ENCODE measurements around the gene PRR14L. TPM values are rescaled to one million over a fixed set of nuclear protein-coding genes. Genes with fewer than 3 reads are reported as not detected.
"Not testable (repeated sequence)": the region's sequence is repeated elsewhere in the genome, so short reads cannot be mapped to it uniquely, and the experiment has no call there.

Gene PRR14L
- total RNA-seq, 6 experiments from 2014 or later: 11.2 to 22.8 (median 17.0) TPM

DNA sequence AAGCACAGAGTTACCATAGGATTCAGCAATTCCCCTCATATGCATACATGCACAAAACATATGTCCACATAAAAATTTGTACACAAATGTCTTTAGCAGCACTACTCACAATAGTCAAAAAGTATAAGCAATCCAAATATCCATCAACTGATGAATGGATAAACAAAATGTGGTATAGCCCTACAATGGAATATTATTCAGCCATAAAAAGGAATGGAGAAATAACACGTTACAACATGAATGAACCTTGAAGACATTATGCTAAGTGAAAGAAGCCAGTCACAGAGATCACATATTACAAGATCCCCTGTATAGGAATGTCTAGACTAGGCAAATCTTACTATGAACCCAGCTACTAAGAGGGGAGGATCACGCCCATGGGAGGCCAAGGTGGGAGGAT is 7.2 kb downstream of the PRR14L start:
- intact Hi-C loops (cut with DNase I): no loop called here
- no CpG with 5 or more reads among the region's 2 CpGs for WGBS (ENCODE audit: insufficient coverage, low coverage, low lambda C conversion rate, missing lambda C conversion rate)
- TF ChIP-seq CTCF (IDR thresholded peaks at IDR 0.05) (no peak), POLR2A (IDR thresholded peaks at IDR 0.05) (no peak)
- Histone ChIP-seq H3K27ac (no peak overlapping the region), H3K36me3 (peaks cover 0 to 5% (median under 1%) of the 10 kb centered on the region in 4 donors), H3K4me3 (no peak overlapping the region), H3K4me1 (peaks cover 0 to 33% (median 13%) of the 10 kb centered on the region in 4 donors), H3K27me3 (no peaks in the 10 kb centered on the region), H3K9me3 (no peaks in the 10 kb centered on the region)
- no peak for DNase-seq
- no peak for ATAC-seq

- ATAC-seq (no peak), DNase-seq (no peak)
- Histone ChIP-seq H3K9me3 (no peaks in the 10 kb centered on the region), H3K4me1 (peaks cover 0 to 33% (median 13%) of the 10 kb centered on the region in 4 donors), H3K27ac (no peak overlapping the region), H3K4me3 (no peak overlapping the region), H3K27me3 (no peaks in the 10 kb centered on the region), H3K36me3 (peaks cover 0 to 5% (median under 1%) of the 10 kb centered on the region in 4 donors)
- intact Hi-C loops (cut with DNase I): no loop called here
- TF ChIP-seq CTCF (IDR thresholded peaks at IDR 0.05) (no peak), POLR2A (IDR thresholded peaks at IDR 0.05) (no peak)
- 67% methylated on average over 2 of the region's 3 CpGs for WGBS (ENCODE audit: insufficient coverage, low coverage, low lambda C conversion rate, missing lambda C conversion rate)
Observed at GRCh38 chr22:31742115-31742514, 7.8 kb downstream of the PRR14L start.

DNA sequence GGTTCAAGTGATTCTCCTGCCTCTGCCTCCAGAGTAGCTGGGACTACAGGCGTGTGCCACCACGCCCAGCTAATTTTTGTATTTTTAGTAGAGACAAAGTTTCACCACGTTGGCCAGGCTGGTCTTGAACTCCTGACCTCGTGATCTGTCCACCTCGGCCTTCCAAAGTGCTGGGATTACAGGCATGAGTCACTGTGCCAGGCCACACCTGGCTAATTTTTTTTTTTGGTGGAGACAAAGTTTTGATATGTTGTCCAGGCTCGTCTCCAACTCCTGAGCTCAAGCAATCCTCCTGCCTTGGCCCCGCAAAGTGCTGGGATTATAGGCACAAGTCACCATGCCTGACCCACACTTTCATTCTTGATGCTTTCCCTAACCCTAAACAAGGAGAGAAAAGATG is 9.6 kb downstream of the PRR14L start:
- intact Hi-C loops (cut with DNase I); H3K9me3 ChIP-seq; H3K27me3 ChIP-seq; H3K36me3 ChIP-seq: not testable (repeated sequence)
- Histone ChIP-seq H3K4me3 (peak overlapping the region in 1 of 3 donors; percentile 0), H3K27ac (peak overlapping the region; percentile 25 to 70 (median 28)), H3K4me1 (peaks cover 0 to 33% (median 13%) of the 10 kb centered on the region in 4 donors)
- 39% methylated on average over 6 of the region's 7 CpGs for WGBS (ENCODE audit: insufficient coverage, low coverage, low lambda C conversion rate, missing lambda C conversion rate)
- DNase-seq: peak in 1 of 3 donors; percentile 48
- ATAC-seq: peak in 3 of 4 donors; percentile 48 to 58 (median 53)

GRCh38 chr22:31739795-31740201 is 10.1 kb downstream of the PRR14L start:
- peaks cover 0 to 2% (median 0%) of the 10 kb centered on the region in 4 donors for H3K36me3 ChIP-seq
- ATAC-seq (peak; percentile 79 to 88 (median 88)), DNase-seq (peak in 2 of 3 donors; percentile 61 to 63)
- H3K4me1 ChIP-seq: peaks cover 0 to 33% (median 13%) of the 10 kb centered on the region in 4 donors
- 8% methylated on average over 2 of the region's 2 CpGs for WGBS (ENCODE audit: insufficient coverage, low coverage, low lambda C conversion rate, missing lambda C conversion rate)
- peak overlapping the region; percentile 25 to 70 (median 28) for H3K27ac ChIP-seq
- no peaks in the 10 kb centered on the region for H3K9me3 ChIP-seq
- no peaks in the 10 kb centered on the region for H3K27me3 ChIP-seq
- intact Hi-C loops (cut with DNase I): no loop called here
- H3K4me3 ChIP-seq: peak overlapping the region in 1 of 3 donors; percentile 0
- no peak for TF ChIP-seq POLR2A (IDR thresholded peaks at IDR 0.05)
- TF ChIP-seq CTCF (IDR thresholded peaks at IDR 0.05): no peak

DNA sequence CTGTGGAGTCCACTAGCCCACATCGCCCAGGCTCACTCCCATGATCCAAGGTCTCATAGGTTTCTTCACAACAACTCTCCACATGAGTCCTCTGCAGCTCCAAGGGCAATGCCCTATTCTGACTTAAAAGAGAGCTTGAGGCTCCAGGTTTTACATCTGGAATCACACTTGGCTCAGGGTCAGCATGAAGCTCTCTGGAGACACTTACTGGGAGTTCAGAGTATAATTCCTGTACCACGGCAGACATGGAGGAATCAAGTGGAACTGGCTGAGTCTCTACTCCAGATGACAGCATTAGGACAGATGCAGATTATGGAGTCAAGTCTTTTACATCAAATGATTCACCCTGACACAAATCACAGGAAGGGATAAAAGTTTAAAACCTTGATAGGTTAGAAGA is 11.4 kb downstream of the PRR14L start:
- Histone ChIP-seq H3K9me3 (no peaks in the 10 kb centered on the region), H3K27me3 (no peaks in the 10 kb centered on the region), H3K27ac (no peak overlapping the region), H3K4me3 (no peak overlapping the region), H3K36me3 (peaks cover 0 to 3% (median under 1%) of the 10 kb centered on the region in 4 donors), H3K4me1 (peaks cover 0 to 33% (median 13%) of the 10 kb centered on the region in 4 donors)
- 59% methylated on average over 2 of the region's 2 CpGs for WGBS (ENCODE audit: insufficient coverage, low coverage, low lambda C conversion rate, missing lambda C conversion rate)
- ATAC-seq: no peak
- DNase-seq: no peak
- TF ChIP-seq POLR2A (IDR thresholded peaks at IDR 0.05) (no peak), CTCF (IDR thresholded peaks at IDR 0.05) (no peak)
- intact Hi-C loops (cut with DNase I): no loop called here
